Stimulated activated CD4-positive, alpha-beta T cell treated with anti-CD3 and anti-CD28 coated beads, TNF-alpha, amount 100 ng/mL, for 1 hour (primary cell): ENCODE results near the gene TUBB4B.

Experiments used
- DNase-seq, 3 donors: peaks; one replicate each; pipeline ENCODE4 v3.0.0-alpha.2; 2020; ENCODE audit warnings: low read depth in 3 of 3, low spot score in 1 of 3

TUBB4B gene

DNA sequence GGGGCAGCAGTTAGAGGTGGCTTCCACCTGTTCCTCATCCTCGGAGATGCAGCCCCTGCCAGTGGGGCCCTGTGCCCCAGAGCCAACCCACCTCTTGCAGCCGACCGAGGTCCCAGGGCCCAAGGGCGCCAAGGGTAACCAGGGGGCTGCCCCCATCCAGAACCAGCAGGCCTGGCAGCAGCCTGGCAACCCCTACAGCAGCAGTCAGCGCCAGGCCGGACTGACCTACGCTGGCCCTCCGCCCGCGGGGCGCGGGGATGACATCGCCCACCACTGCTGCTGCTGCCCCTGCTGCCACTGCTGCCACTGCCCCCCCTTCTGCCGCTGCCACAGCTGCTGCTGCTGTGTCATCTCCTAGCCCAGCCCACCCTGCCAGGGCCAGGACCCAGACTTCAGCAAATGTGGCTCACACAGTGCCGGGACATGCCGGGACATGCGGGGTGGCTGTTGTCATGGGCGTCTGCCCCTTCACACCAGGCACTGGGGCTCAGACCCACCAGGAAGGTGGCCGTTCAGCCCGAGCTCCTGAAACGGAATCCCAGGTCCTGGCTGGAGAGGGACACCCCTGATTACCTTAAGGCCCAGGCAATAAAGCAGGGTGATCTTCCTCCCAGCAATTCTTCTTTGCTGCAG lies 15.3 kb upstream of the TUBB4B start:
- DNase-seq, result no peak

- no peak for DNase-seq
These were observed 14.6 kb upstream of the TUBB4B start for GRCh38 chr9:137226338-137227053.

- peak; percentile 57 to 70 (median 64) for DNase-seq
These were observed 13.8 kb upstream of the TUBB4B start, which contains the start of gene RNF224 for GRCh38 chr9:137227054-137227852. Gene RNF224 (plus strand): TSS chr9:137227502. CDS start chr9:137228336, 834 bp downstream.

DNA sequence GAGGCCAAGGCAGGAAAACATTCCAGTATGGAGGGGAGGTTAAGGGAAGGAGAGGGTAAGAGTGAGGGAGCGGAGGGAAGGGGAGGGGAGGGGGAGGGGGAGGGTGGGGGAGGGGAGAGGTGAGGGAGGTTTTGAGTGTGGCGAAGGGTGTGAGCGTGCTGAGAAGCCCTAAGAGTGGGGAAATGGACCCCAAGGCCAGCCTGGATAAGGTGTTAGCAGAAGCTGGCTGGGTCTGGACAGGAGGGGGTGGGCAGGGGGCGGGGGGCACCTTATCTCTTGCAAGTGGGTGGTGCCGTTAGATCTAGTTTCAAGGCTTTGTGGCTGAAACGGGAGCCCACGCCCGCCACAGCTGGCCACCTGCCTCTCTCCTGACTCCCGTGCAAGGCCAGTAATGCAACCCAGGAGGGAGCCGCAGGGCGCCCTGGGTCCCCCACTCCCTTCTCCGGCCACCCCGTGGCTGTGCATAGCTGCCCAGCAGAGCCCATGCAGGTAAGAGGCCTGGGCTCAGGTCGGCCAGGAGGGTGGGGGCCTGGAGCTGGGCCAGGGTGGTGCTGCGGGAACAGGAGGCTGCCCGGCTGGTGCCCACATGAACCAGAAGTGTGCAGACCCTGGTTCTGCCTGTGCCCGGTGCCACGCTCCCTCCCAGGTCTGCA lies 13.1 kb upstream of the TUBB4B start:
- no peak for DNase-seq

GRCh38 chr9:137228506-137228967 lies 12.6 kb upstream of the TUBB4B start:
- no peak for DNase-seq

- no peak for DNase-seq
These were observed 11.9 kb upstream of the TUBB4B start for GRCh38 chr9:137228968-137229896.

DNA sequence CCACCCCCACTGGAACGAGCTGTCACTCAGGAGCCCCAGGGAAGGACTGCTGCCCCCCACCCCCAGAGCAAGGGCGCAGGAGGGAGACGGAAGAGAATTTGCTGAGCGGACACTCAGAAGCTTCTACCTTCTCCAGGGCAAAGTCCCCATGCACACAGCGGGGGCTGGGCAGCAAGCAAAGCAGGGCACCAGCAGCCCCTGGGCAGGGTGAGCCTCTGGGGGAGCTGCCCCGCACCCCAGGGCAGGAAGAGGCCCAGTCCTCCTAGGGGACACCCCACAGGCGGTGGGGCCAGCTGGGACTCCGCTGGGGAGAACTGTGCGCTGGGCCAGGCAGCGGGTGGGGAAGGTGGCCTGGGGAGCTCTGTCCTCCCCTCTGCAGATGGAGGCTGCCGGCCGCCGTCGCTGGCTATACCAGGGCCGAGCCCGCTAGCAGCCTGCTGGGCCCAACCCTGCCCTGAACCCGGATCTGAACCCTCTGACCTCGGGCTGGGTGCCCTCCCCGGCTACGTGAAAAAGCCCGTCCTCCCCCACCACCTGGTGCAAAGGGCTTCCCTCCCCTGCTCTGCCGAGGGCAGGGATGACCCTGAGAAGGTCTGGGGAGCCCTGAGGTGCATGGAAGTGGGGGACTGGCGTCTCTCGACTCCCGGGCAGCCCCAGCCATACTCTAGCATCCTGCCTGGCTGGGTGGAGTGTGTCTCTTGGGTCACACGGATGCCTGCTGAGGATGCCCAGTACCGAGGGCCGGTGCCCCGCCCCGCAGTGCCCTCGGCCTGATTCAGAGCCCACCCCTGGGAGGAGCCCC lies 11.0 kb upstream of the TUBB4B start:
- DNase-seq, result no peak

DNA sequence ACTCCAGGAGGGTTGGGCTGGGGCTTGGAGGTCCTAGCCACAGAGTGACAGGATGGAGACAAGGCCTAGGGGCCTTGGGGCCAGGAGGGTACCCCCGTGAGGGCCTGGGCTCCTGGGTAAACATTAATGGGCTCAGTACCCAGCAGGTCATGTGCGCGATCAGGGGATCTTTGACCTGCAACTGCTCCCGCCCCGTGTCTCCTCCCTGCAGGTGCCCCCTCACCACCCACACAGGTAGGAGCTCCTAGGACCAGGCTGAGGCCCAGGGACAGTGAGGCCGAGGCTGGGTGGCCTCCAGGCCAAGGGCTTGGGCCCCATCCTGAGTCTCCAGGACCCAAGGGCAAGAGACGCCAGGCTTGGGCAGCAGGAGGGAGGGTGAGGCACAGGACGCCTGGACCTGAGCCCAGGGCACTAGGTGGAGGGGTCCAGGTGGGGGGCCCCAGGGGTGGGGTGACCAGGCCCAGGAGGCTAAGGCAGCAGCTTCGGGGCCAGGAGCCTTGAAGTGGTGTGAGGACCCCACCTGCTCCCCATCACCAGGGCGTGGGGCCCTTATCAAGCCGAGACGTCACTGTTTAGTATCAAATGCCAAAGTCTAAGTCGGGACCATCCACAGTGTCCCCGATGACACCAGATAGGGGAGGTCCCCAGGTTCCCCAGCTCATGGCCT lies 10.2 kb upstream of the TUBB4B start, which contains the start of gene SLC34A3:
TSS of gene SLC34A3 (plus strand) at position 197 of the 667 bp plus-strand sequence. CDS start 802 bp downstream, outside the sequence.
- no peak for DNase-seq

DNA sequence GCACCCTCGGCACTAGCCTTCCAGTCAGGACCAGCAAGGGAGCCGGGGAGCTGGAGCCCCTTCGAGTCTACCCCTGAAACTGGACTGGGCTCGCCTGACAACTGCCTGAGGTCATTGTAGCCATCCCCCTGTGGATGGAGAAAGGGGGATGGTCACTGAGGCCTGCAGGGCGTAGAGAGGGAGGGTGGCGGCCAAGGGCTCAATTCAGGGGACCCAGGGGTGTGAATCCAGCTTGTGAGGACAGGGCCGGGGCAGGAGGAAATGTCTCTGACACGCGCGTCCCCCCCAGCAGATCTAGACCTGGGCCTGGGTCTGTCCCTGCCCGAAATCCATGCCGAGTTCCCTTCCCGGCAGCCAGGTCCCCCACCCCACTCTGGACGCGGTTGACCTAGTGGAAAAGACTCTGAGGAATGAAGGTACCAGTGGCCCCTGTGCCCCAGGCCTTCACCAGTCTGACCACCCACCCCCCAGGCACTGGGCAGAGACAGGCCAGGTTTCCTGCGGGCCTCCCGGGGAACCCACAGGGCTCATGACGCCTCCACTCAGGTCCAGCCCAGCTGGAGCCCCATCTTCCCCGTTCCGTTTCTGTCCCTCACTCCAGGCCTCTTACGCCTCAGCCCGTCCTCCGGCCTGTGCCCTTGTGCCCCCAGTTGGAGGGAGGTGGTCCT lies 9.6 kb upstream of the TUBB4B start:
- DNase-seq, result no peak

DNA sequence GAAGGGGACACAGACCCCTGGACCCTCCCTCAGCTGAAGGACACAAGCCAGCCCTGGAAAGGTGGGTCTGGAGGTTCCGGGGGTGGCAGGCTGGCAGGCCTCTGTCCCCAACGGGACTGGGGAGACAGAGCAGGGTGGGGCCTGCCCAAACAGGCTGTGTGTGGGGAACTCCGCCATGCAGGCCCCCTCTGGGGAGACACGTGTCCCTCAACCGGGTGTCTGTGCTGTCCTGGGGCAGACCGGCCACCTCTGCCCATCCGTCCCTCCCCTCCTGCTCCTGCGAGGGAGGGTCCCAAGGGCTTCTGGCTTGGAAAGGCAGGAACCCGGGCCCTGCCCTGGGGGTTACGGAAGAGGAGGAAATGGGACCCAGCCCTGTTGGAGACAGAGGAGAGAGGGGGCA lies 9.0 kb upstream of the TUBB4B start:
- no peak for DNase-seq

- DNase-seq, result no peak
These were observed 8.6 kb upstream of the TUBB4B start for GRCh38 chr9:137232510-137232909.

DNA sequence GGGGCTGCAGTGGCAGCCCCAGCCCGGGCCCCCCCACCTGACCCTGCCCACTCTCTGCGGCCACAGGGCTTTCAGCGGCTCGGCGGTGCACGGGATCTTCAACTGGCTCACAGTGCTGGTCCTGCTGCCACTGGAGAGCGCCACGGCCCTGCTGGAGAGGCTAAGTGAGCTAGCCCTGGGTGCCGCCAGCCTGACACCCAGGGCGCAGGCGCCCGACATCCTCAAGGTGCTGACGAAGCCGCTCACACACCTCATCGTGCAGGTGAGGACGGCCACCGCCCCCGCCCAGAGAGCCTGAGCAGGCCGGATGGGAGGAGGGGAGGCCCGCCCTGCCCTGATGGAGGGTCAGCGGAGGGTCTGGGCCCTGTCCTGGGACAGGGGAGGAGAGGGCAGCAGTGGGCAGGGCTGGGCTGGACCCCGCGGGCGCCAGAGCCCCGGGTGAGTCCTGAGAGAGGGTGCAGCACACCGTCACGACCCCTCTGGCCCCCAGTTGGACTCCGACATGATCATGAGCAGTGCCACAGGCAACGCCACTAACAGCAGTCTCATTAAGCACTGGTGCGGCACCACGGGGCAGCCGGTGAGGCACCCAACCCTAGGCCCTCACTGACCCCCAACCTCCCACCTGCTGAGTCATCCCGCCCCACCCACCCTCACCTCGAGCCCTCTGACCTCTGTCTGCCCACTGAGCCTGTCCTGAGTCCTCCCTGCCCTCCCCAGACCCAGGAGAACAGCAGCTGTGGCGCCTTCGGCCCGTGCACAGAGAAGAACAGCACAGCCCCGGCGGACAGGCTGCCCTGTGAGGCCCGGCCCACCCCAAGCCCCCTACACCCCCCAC lies 7.7 kb upstream of the TUBB4B start:
- DNase-seq, result no peak

GRCh38 chr9:137234055-137234697 lies 6.9 kb upstream of the TUBB4B start:
- no peak for DNase-seq

- DNase-seq, result no peak
These were observed 6.2 kb upstream of the TUBB4B start for GRCh38 chr9:137234758-137235423.

- DNase-seq, result no peak
These were observed 5.5 kb upstream of the TUBB4B start for GRCh38 chr9:137235424-137236237.
